K562 (cell line): ENCODE data around the gene TNIP1.

Experiments used
- ATF1 ChIP-seq, 2 experiments: fragments of 450-650 bp in 1 of 2; IDR thresholded peaks; 2 replicates each; pipeline ENCODE4 v1.6.1; 2016; ENCODE audit warnings: missing compliant biosample characterization in 1 of 2, missing genetic modification characterization in 1 of 2
- EZH2 ChIP-seq: IDR thresholded peaks from 2 replicates; pipeline ENCODE4 v1.6.1; 2012; ENCODE audit warnings: low read depth, mild to moderate bottlenecking, inconsistent platforms, low read length, borderline replicate concordance
- HNRNPUL1 ChIP-seq: fragments of 200-400 bp; formaldehyde crosslinking; IDR thresholded peaks from 2 replicates; pipeline ENCODE4 v1.6.1; 2017; ENCODE audit warnings: low read length
- KLF13 ChIP-seq: fragments of 450-650 bp; IDR thresholded peaks from 2 replicates; pipeline ENCODE4 v1.6.1; 2016; ENCODE audit warnings: missing genetic modification characterization, low read depth, mild to moderate bottlenecking, missing compliant biosample characterization, moderate library complexity, borderline replicate concordance
- MAFK ChIP-seq: IDR thresholded peaks from 2 replicates; pipeline ENCODE4 v1.6.1; 2011; ENCODE audit warnings: low read length, improper control_type of control experiment
- TAF9B ChIP-seq: fragments of 450-650 bp; IDR thresholded peaks from 2 replicates; pipeline ENCODE4 v1.6.1; 2018; ENCODE audit warnings: mild to moderate bottlenecking; ENCODE audit not compliant: partially characterized antibody
- ZNF76 ChIP-seq: fragments of 250-450 bp; sonication (Bioruptor Pico); IDR thresholded peaks from 2 replicates; pipeline ENCODE4 v1.4.0; 2020; ENCODE audit warnings: mild to moderate bottlenecking, moderate library complexity, borderline replicate concordance
- TF ChIP-seq, protein P1 (sequence below), 2 experiments: fragments of 200-800 bp in 1 of 2; sonication (Bioruptor generic) in 1 of 2; sonication (generic) in 1 of 2; formaldehyde crosslinking in 1 of 2; IDR thresholded peaks in 1 of 2; conservative IDR thresholded peaks in 1 of 2; 2 replicates each; pipeline versions ENCODE4 v1.5.0 to v1.6.1; 2016 to 2020; ENCODE audit warnings: missing compliant biosample characterization in 1 of 2, missing genetic modification characterization in 1 of 2, missing genetic modification reagents in 1 of 2
- TF ChIP-seq, protein P2 (sequence below), 3 experiments: IDR thresholded peaks in 2 of 3; conservative IDR thresholded peaks in 1 of 3; 2 replicates each; pipeline ENCODE4 v1.5.1; 2011 to 2012; ENCODE audit warnings: low read length in 3 of 3, mild to moderate bottlenecking in 3 of 3, control low read depth in 2 of 3, improper control_type of control experiment in 1 of 3, inconsistent platforms in 1 of 3, low read depth in 1 of 3, mixed read lengths in 1 of 3, moderate library complexity in 1 of 3; ENCODE audit not compliant: insufficient read depth in 2 of 3

DNA sequence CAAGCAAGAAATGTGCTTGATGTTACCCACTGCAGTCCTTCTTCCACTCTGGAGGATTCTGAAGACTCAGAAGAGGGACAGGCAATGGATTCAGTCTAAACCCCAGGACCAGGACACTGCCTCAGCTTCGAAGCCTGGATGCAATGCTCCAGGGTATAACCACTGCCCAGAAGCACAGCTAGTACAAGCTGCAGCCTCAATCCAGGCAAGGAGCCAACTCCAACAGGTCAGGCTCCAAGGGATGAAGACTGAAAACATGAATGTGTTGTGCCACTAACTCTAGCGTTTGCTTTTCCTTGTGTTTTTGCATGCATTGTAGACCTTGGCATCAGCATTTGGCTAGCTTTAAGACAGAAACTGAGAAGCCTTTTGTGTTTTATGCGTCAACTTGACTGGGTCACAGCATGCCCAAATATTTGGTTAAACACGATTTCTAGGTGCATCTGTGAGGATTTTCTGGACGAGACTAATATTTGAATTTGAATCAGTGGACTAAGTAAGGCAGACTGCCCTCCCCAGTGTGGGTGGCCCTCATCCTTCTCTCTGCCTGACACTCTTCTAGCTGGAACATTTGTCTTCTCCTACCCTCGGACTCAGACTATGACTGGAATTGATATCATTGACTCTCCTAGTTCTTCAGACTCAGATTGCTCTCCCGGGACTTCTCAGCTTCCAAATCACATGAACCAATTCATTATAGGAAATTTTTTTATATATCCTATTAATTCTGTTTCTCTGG is 81.0 kb downstream of the TNIP1 start:
- TF ChIP-seq TAF9B (no peak), MAFK (no peak), ZNF76 (CRISPR knock-in tag) (no peak), ATF1 (CRISPR knock-in tag; IDR thresholded peaks at IDR 0.05) (no peak), ATF1 (tag; IDR thresholded peaks at IDR 0.05) (no peak), EZH2 (no peak), KLF13 (tag) (no peak), HNRNPUL1 (no peak)
- TF ChIP-seq, protein P1, sequence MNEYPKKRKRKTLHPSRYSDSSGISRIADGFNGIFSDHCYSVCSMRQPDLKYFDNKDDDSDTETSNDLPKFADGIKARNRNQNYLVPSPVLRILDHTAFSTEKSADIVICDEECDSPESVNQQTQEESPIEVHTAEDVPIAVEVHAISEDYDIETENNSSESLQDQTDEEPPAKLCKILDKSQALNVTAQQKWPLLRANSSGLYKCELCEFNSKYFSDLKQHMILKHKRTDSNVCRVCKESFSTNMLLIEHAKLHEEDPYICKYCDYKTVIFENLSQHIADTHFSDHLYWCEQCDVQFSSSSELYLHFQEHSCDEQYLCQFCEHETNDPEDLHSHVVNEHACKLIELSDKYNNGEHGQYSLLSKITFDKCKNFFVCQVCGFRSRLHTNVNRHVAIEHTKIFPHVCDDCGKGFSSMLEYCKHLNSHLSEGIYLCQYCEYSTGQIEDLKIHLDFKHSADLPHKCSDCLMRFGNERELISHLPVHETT (CRISPR knock-in tag; conservative IDR thresholded peaks at IDR 0.05 in 1 of 2, IDR thresholded peaks at IDR 0.05 in 1 of 2), result no peak
- TF ChIP-seq, protein P2, sequence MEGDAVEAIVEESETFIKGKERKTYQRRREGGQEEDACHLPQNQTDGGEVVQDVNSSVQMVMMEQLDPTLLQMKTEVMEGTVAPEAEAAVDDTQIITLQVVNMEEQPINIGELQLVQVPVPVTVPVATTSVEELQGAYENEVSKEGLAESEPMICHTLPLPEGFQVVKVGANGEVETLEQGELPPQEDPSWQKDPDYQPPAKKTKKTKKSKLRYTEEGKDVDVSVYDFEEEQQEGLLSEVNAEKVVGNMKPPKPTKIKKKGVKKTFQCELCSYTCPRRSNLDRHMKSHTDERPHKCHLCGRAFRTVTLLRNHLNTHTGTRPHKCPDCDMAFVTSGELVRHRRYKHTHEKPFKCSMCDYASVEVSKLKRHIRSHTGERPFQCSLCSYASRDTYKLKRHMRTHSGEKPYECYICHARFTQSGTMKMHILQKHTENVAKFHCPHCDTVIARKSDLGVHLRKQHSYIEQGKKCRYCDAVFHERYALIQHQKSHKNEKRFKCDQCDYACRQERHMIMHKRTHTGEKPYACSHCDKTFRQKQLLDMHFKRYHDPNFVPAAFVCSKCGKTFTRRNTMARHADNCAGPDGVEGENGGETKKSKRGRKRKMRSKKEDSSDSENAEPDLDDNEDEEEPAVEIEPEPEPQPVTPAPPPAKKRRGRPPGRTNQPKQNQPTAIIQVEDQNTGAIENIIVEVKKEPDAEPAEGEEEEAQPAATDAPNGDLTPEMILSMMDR (IDR thresholded peaks at IDR 0.05 in 2 of 3, conservative IDR thresholded peaks at IDR 0.05 in 1 of 3; ENCODE audit: insufficient read depth in 2 of 3, low read depth in 1 of 3, low read length in 3 of 3), result no peak
